GM21367 (cell line): ENCODE measurements around the gene CDK11B.
"Not testable (repeated sequence)": the region's sequence is repeated elsewhere in the genome, so short reads cannot be mapped to it uniquely, and the experiment has no call there.

Source experiments
- ATAC-seq: cut with Tn5 transposase; IDR thresholded peaks from one replicate; pipeline ENCODE4 v1.9.1; 2021; ENCODE audit not compliant: unreplicated experiment

CDK11B gene

GRCh38 chr1:1600861-1601563, 57.8 kb downstream of the CDK11B start:
- ATAC-seq = no peak

GRCh38 chr1:1599935-1600860, 58.6 kb downstream of the CDK11B start, which contains the start of gene FNDC10:
Gene FNDC10, minus strand, starts transcription at chr1:1600135. Its CDS starts 120 bp downstream, at chr1:1600015.
- no peak for ATAC-seq

- ATAC-seq = no peak
These were observed 59.5 kb downstream of the CDK11B start for GRCh38 chr1:1599030-1599934.

- no peak for ATAC-seq
These were observed 60.1 kb downstream of the CDK11B start for GRCh38 chr1:1598720-1599029.

- no peak for ATAC-seq
These were observed 60.6 kb downstream of the CDK11B start for GRCh38 chr1:1598051-1598719.

GRCh38 chr1:1597275-1597930, 61.4 kb downstream of the CDK11B start:
- no peak for ATAC-seq

- no peak for ATAC-seq
These were observed 62.1 kb downstream of the CDK11B start for GRCh38 chr1:1596493-1597274.

GRCh38 chr1:1595341-1595740, 63.5 kb downstream of the CDK11B start:
- not testable (repeated sequence) for ATAC-seq

- no peak for ATAC-seq
These were observed 64.1 kb downstream of the CDK11B start for GRCh38 chr1:1594602-1595260.

- no peak for ATAC-seq
These were observed 64.8 kb downstream of the CDK11B start for GRCh38 chr1:1593834-1594601.

GRCh38 chr1:1591452-1591851, 67.4 kb downstream of the CDK11B start:
- ATAC-seq = no peak
